ENCODE results near the gene GPC6.

DNA sequence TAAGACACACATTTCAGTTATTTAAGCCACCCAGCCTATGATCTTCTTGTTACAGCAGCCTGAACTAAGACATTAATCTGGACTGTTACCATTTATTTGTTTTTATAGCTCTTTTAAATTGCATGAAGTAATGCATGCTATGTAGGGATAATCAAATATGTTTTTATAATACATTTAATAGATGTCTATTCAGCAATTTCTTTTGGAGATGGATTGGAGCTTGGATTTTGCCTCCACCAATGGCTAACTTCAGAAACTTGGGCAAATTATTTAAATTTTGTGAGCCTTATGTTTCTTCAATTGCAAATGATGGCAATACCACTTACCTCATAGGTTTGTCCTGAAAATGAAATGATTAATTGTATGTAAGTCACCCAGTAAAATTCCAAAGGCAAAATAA, 288.7 kb downstream of the GPC6 start:
- TF ChIP-seq EZH2 (IDR thresholded peaks at IDR 0.05; ENCODE audit: borderline replicate concordance, insufficient read depth, low read depth, low read length, poor library complexity, severe bottlenecking) (no peak), CTCF (IDR thresholded peaks at IDR 0.05) (no peak)

Data from B cell (primary cell).